GM12878 (cell line): ENCODE data around the gene ZNF443. TPM values are rescaled to one million over a fixed set of nuclear protein-coding genes. Genes with fewer than 3 reads are reported as not detected.
A peak's percentile ranks its signal among the peaks of the same experiment; 100 is the strongest.

Experiments
- BCL3 ChIP-seq: IDR thresholded peaks from 2 replicates; pipeline ENCODE4 v1.6.1; 2011; ENCODE audit warnings: borderline replicate concordance, low read depth, mild to moderate bottlenecking, moderate library complexity, low read length; ENCODE audit not compliant: insufficient read depth, poor library complexity, severe bottlenecking
- CREB1 ChIP-seq: IDR thresholded peaks from 2 replicates; pipeline ENCODE4 v1.6.1; 2012; ENCODE audit warnings: low read depth, mild to moderate bottlenecking, inconsistent platforms
- ELK1 ChIP-seq: IDR thresholded peaks from 2 replicates; pipeline ENCODE4 v1.6.1; 2012; ENCODE audit warnings: low read depth, low read length, improper control_type of control experiment
- FOS ChIP-seq: IDR thresholded peaks from 3 replicates; pipeline ENCODE4 v1.6.1; 2011; ENCODE audit warnings: borderline replicate concordance; ENCODE audit not compliant: insufficient read length; ENCODE audit errors: extremely low read depth
- FOXK2 ChIP-seq: fragments of 450-650 bp; IDR thresholded peaks from 2 replicates; pipeline ENCODE4 v1.6.1; 2017; ENCODE audit warnings: mild to moderate bottlenecking, moderate library complexity
- HCFC1 ChIP-seq: fragments of 150-350 bp; IDR thresholded peaks from 2 replicates; pipeline ENCODE4 v1.6.1; 2014; ENCODE audit warnings: low read length
- HDGF ChIP-seq: fragments of 450-650 bp; IDR thresholded peaks from 2 replicates; pipeline ENCODE4 v1.6.1; 2016; ENCODE audit warnings: antibody characterized with exemption
- IKZF1 ChIP-seq: fragments of 450-650 bp; conservative IDR thresholded peaks from 2 replicates; pipeline ENCODE4 v1.6.1; 2017; ENCODE audit warnings: antibody characterized with exemption, mild to moderate bottlenecking
- IRF3 ChIP-seq: fragments of 450-650 bp; IDR thresholded peaks from 2 replicates; pipeline ENCODE4 v1.6.1; 2014; ENCODE audit warnings: mild to moderate bottlenecking
- MEF2A ChIP-seq: IDR thresholded peaks from 2 replicates; pipeline ENCODE4 v1.6.1; 2011; ENCODE audit warnings: low read depth, mild to moderate bottlenecking, low read length, moderate library complexity; ENCODE audit not compliant: insufficient read depth
- MLLT1 ChIP-seq: fragments of 450-650 bp; IDR thresholded peaks from 2 replicates; pipeline ENCODE4 v1.6.1; 2016; ENCODE audit warnings: mild to moderate bottlenecking
- NBN ChIP-seq: fragments of 450-650 bp; IDR thresholded peaks from 2 replicates; pipeline ENCODE4 v1.6.1; 2016
- NFXL1 ChIP-seq: fragments of 450-650 bp; IDR thresholded peaks from 2 replicates; pipeline ENCODE4 v1.6.1; 2017; ENCODE audit warnings: antibody characterized with exemption, mild to moderate bottlenecking, borderline replicate concordance
- PAX8 ChIP-seq: fragments of 450-650 bp; IDR thresholded peaks from 2 replicates; pipeline ENCODE4 v1.6.1; 2017; ENCODE audit warnings: mild to moderate bottlenecking, moderate library complexity
- PML ChIP-seq: IDR thresholded peaks from 2 replicates; pipeline ENCODE4 v1.6.1; 2012; ENCODE audit warnings: low read length, inconsistent platforms
- POLR2AphosphoS2 ChIP-seq: IDR thresholded peaks from 2 replicates; pipeline ENCODE4 v1.6.1; 2011; ENCODE audit warnings: low read depth, mild to moderate bottlenecking, low read length, improper control_type of control experiment, moderate library complexity
- SREBF2 ChIP-seq: IDR thresholded peaks from 2 replicates; pipeline ENCODE4 v1.6.1; 2012; ENCODE audit warnings: mild to moderate bottlenecking, low read length
- TARDBP ChIP-seq: IDR thresholded peaks from 2 replicates; pipeline ENCODE4 v1.6.1; 2016; ENCODE audit warnings: borderline replicate concordance
- TCF7 ChIP-seq: IDR thresholded peaks from 2 replicates; pipeline ENCODE4 v1.6.1; 2014; ENCODE audit warnings: antibody characterized with exemption, borderline replicate concordance
- WRNIP1 ChIP-seq: IDR thresholded peaks from 2 replicates; pipeline ENCODE4 v1.6.1; 2011; ENCODE audit warnings: low read depth, low read length, improper control_type of control experiment, borderline replicate concordance
- ZBTB4 ChIP-seq: fragments of 450-650 bp; formaldehyde crosslinking; IDR thresholded peaks from 2 replicates; pipeline ENCODE4 v1.4.0; 2022; ENCODE audit warnings: mild to moderate bottlenecking, moderate library complexity
- ZNF384 ChIP-seq: IDR thresholded peaks from 2 replicates; pipeline ENCODE4 v1.6.1; 2012; ENCODE audit warnings: low read depth, mild to moderate bottlenecking, low read length, improper control_type of control experiment, borderline replicate concordance
- ZNF622 ChIP-seq: fragments of 450-650 bp; IDR thresholded peaks from 2 replicates; pipeline ENCODE4 v1.6.1; 2017; ENCODE audit warnings: mild to moderate bottlenecking, inconsistent platforms
- polyA plus RNA-seq, 11 experiments: library from polyadenylated mRNA; depleted of rRNA in 4 of 11; unstranded in 6 of 11; stranded (reverse) in 5 of 11; fragments of >200 nt; fragmentation: Nextera tagmentation in 4 of 11; fragmentation: Illumina TruSeq in 1 of 11; extraction: Ambion mirVana in 4 of 11; extraction: Trizol in 1 of 11; gene quantifications; 1 replicate in 1 of 11; 2 replicates in 10 of 11; pipeline versions ENCODE4 v1.2.1 to v1.2.3, GENCODE V29; 2011 to 2016; ENCODE audit warnings: inconsistent platforms in 2 of 11, missing spikeins in 2 of 11, low read depth in 1 of 11
- total RNA-seq, 4 experiments: library from RNA; depleted of rRNA in 3 of 4; stranded (reverse); fragments of >200 nt in 3 of 4; fragmentation: Illumina TruSeq in 1 of 4; extraction: Trizol in 1 of 4; gene quantifications; 2 replicates each; pipeline versions ENCODE4 v1.2.1 to v1.2.3, GENCODE V29; 2013 to 2021

ZNF443 gene
- total and polyA plus RNA-seq, 10 of the 15 experiments (the other 5 are each of a cell fraction or from before 2014, with no cell fraction given): 2.1 to 9.1 (median 3.9) TPM

- TF ChIP-seq SREBF2 (no peak), FOS (peak; percentile 38), NFXL1 (no peak), TCF7 (no peak), HCFC1 (no peak), ZNF384 (no peak), BCL3 (no peak), POLR2AphosphoS2 (no peak; the same call in 1 of the 2 replicates), HDGF (no peak), IRF3 (peak; percentile 65), PAX8 (no peak), CREB1 (no peak), ELK1 (no peak), TARDBP (no peak), MEF2A (no peak), PML (no peak), WRNIP1 (no peak), MLLT1 (0 out of 2 replicates have a peak, but pooled peaks have one; percentile 31), NBN (0 out of 2 replicates have a peak, but pooled peaks have one; percentile 12), IKZF1 (0 out of 2 replicates have a peak, but pooled peaks have one; percentile 34), ZBTB4 (CRISPR knock-in tag) (no peak), FOXK2 (no peak), ZNF622 (no peak)
These were observed at the start of gene ZNF443 (continued) for GRCh38 chr19:12440541-12441316.
